ENCODE results near the gene NBAS. TPM values are rescaled to one million over a fixed set of nuclear protein-coding genes. Genes with fewer than 3 reads are reported as not detected.
A peak's percentile ranks its signal among the peaks of the same experiment; 100 is the strongest.

NBAS gene
- total and polyA plus RNA-seq, 2 of the 4 experiments (the other 2 are of a cell fraction): 22.3 to 105 TPM

DNA sequence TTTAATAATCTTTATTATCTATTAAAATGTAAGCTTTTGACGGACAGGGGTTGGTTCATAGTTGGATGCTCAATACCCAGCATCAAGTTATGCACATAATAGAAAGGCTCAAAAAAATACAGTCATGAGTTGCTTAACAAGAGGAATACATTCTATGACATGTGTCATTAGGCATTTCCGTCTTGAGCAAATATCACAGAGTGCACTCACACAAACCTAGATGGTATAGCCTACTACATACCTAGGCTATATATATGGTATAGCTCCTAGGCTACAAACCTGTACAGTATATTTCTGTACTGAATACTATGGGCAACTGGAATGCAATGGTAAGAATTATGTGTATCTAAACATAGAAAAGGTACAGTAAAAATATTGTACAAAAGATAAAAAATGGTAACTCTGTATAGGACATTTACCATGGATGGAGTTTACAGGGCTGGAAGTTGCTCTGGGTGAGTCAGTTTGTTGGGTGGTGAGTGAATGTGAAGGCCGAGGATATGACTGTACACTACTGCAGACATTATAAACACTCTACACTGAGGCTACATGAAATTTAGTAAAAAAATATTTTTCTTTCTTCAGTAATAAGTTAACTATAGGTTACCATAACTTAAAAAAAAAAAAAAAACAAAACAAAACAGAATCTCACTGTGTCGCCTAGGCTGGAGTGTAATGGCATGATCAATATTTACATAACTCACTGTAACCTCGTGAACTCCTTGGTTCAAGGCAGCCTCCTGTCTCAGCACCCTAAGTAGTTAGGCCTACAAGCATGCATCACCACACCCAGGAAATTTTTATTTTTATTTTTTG is 201.2 kb downstream of the NBAS start:
- dilution Hi-C loops (cut with HindIII; ENCODE audit: low sequenced_read_pairs, unreplicated experiment): no loop called here
- peak overlapping the region; percentile 66 for H2BK120ac ChIP-seq (ENCODE audit: low read depth, low read length)
- intact Hi-C loops (cut with micrococcal nuclease): no loop called here
- H3K79me1 ChIP-seq (ENCODE audit: low read depth in 1 of 2, low read length in 2 of 2): peaks cover 10 to 20% of the 10 kb centered on the region in 2 experiments
- peaks cover 6% of the 10 kb centered on the region; the same call in 1 of the 2 replicates for H3K36me3 ChIP-seq (ENCODE audit: control insufficient read depth, insufficient read depth, low read length)
- POLR2A ChIA-PET (ENCODE audit: unreplicated experiment): no interaction called here
- no TSS peak for BruUV-seq (replicated peaks)
- ATAC-seq (ENCODE audit: low read depth) (peak; percentile 98), DNase-seq (peak; percentile 93)
- peak overlapping the region; percentile 93; the same call in 1 of the 2 replicates for H3K18ac ChIP-seq (ENCODE audit: low read depth, low read length)
- no peak for TF ChIP-seq MAFK (IDR thresholded peaks at IDR 0.05; ENCODE audit: low read depth, low read length)
- no peak for TF ChIP-seq POLR2A (IDR thresholded peaks at IDR 0.05; ENCODE audit: low read depth, low read length)
- no peak for TF ChIP-seq NFE2L2 (IDR thresholded peaks at IDR 0.05; ENCODE audit: low read depth, low read length)
- TF ChIP-seq RCOR1 (IDR thresholded peaks at IDR 0.05; ENCODE audit: insufficient replicate concordance, low read length): no peak
- TF ChIP-seq ELK1 (IDR thresholded peaks at IDR 0.05; ENCODE audit: borderline replicate concordance, low read depth, low read length): no peak
- TF ChIP-seq CEBPB (IDR thresholded peaks at IDR 0.05; ENCODE audit: low read depth, low read length): peak; percentile 91
- TF ChIP-seq FOS (IDR thresholded peaks at IDR 0.05; ENCODE audit: low read depth, low read length): peak; percentile 90
- no peak for TF ChIP-seq CHD1 (IDR thresholded peaks at IDR 0.05; ENCODE audit: low read depth, low read length)
- TF ChIP-seq MAZ (IDR thresholded peaks at IDR 0.05; ENCODE audit: borderline replicate concordance, low read depth, low read length): no peak
- TF ChIP-seq BHLHE40 (IDR thresholded peaks at IDR 0.05; ENCODE audit: low read depth, low read length): no peak
- TF ChIP-seq SMC3 (IDR thresholded peaks at IDR 0.05; ENCODE audit: low read depth, low read length): no peak
- CTCF ChIA-PET: no interaction called here
- H3K9me1 ChIP-seq (ENCODE audit: insufficient read depth, low read length): peaks cover 8% of the 10 kb centered on the region
- H3K9ac ChIP-seq (ENCODE audit: low read depth, low read length): no peak overlapping the region
- no peak overlapping the region; the same call in 2 of the 3 replicates for H2BK15ac ChIP-seq (ENCODE audit: low read depth, low read length)
- H2AK9ac ChIP-seq (replicated peaks; ENCODE audit: low read depth, low read length, poor library complexity): no peak overlapping the region
- peak overlapping the region; percentile 26; the same call in 1 of the 2 replicates for H3K23ac ChIP-seq (ENCODE audit: low read depth, low read length)
- H3K14ac ChIP-seq (replicated peaks; ENCODE audit: low read depth, low read length): peak overlapping the region; percentile 47; the same call in 1 of the 2 replicates
- H3K56ac ChIP-seq (ENCODE audit: extremely low read depth, insufficient read depth, low read length): peak overlapping the region; percentile 5
- no peak overlapping the region for H2AFZ ChIP-seq (replicated peaks; ENCODE audit: low read length, poor library complexity)
- H3K27ac ChIP-seq (ENCODE audit: insufficient read depth, low read length): peak overlapping the region; percentile 76; the same call in 1 of the 2 replicates
- H3K4me3 ChIP-seq (ENCODE audit: insufficient read depth, low read depth, low read length): no peak overlapping the region
- peak overlapping the region; percentile 59; the same call in 1 of the 2 replicates for H3K4me2 ChIP-seq (ENCODE audit: low read depth, low read length)
- peak overlapping the region; percentile 85 for H4K5ac ChIP-seq (ENCODE audit: low read depth, low read length)
- WGBS, 2 experiments (ENCODE audit: extremely low coverage in 2 of 2, insufficient read length in 1 of 2): no CpG with 5 or more reads among the region's 5 CpGs
- no peaks in the 10 kb centered on the region for H3K9me3 ChIP-seq (ENCODE audit: control insufficient read depth, insufficient read depth, low read length)
- H4K91ac ChIP-seq (ENCODE audit: insufficient read depth, low read depth, low read length): peak overlapping the region; percentile 5; the same call in 1 of the 2 replicates
- H2BK5ac ChIP-seq (ENCODE audit: low read depth, low read length, poor library complexity, severe bottlenecking): peak overlapping the region; percentile 91
- peak overlapping the region in 1 of 2 experiments; percentile 81; a peak in 2 of 4 replicates for H4K8ac ChIP-seq (ENCODE audit: low read depth in 2 of 2, low read length in 2 of 2)
- in situ Hi-C loops (cut with MboI; ENCODE audit: low sequenced_read_pairs): no loop called here
- H2BK20ac ChIP-seq (ENCODE audit: low read depth, low read length): peak overlapping the region; percentile 58; the same call in 1 of the 2 replicates
- H4K20me1 ChIP-seq (ENCODE audit: insufficient read depth, low read length): no peaks in the 10 kb centered on the region; the same call in 1 of the 2 replicates
- H3K4me1 ChIP-seq (ENCODE audit: control insufficient read depth, insufficient read depth, low read length): peaks cover 7% of the 10 kb centered on the region; the same call in 1 of the 2 replicates
- H2AK5ac ChIP-seq (ENCODE audit: low read depth, low read length): peak overlapping the region; percentile 91; the same call in 1 of the 2 replicates
- no peaks in the 10 kb centered on the region for H3K27me3 ChIP-seq (ENCODE audit: control insufficient read depth, insufficient read depth, low read length)
- H3K4ac ChIP-seq (ENCODE audit: low read depth, low read length): peak overlapping the region; percentile 75

All from IMR-90 (cell line).